ENCODE data around the gene NAA15.

The NAA15 gene

DNA sequence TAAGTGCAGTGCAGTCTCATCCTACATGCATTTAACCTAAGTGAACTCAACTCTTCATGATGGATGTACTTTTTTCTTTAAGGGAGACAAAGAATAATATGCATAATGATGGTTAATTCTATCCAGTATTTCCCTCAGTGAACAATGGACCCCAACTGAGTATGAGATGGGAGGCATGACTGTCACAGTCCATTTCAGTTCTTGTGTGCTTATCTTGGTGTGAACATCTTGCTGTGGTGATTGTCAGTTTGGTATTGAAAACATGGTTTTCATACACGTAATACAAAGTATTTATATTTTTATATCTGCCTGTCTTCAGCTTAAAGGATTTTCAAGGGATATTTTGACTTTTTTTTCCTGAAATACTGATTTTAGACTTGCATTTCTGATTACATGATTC lies 72.9 kb downstream of the NAA15 start:
- Histone ChIP-seq H3K4me3 (replicated peaks; ENCODE audit: insufficient read depth, low read length) (no peak overlapping the region), H3K27me3 (ENCODE audit: insufficient read depth, poor library complexity, severe bottlenecking) (no peaks in the 10 kb centered on the region), H3K27ac (replicated peaks) (no peak overlapping the region)
- DNase-seq (ENCODE audit: low read depth in 1 of 2, low spot score in 1 of 2) = no peak
- TF ChIP-seq, protein P1, sequence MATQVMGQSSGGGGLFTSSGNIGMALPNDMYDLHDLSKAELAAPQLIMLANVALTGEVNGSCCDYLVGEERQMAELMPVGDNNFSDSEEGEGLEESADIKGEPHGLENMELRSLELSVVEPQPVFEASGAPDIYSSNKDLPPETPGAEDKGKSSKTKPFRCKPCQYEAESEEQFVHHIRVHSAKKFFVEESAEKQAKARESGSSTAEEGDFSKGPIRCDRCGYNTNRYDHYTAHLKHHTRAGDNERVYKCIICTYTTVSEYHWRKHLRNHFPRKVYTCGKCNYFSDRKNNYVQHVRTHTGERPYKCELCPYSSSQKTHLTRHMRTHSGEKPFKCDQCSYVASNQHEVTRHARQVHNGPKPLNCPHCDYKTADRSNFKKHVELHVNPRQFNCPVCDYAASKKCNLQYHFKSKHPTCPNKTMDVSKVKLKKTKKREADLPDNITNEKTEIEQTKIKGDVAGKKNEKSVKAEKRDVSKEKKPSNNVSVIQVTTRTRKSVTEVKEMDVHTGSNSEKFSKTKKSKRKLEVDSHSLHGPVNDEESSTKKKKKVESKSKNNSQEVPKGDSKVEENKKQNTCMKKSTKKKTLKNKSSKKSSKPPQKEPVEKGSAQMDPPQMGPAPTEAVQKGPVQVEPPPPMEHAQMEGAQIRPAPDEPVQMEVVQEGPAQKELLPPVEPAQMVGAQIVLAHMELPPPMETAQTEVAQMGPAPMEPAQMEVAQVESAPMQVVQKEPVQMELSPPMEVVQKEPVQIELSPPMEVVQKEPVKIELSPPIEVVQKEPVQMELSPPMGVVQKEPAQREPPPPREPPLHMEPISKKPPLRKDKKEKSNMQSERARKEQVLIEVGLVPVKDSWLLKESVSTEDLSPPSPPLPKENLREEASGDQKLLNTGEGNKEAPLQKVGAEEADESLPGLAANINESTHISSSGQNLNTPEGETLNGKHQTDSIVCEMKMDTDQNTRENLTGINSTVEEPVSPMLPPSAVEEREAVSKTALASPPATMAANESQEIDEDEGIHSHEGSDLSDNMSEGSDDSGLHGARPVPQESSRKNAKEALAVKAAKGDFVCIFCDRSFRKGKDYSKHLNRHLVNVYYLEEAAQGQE (IDR thresholded peaks at IDR 0.05; ENCODE audit: insufficient replicate concordance, low read depth) = no peak
- TF ChIP-seq SPI1 (IDR thresholded peaks at IDR 0.05; ENCODE audit: borderline replicate concordance, low read depth) (no peak), POLR2AphosphoS5 (IDR thresholded peaks at IDR 0.05; ENCODE audit: low read depth) (no peak), GABPA (IDR thresholded peaks at IDR 0.05; ENCODE audit: low read depth) (no peak)
- TF ChIP-seq, protein P2, sequence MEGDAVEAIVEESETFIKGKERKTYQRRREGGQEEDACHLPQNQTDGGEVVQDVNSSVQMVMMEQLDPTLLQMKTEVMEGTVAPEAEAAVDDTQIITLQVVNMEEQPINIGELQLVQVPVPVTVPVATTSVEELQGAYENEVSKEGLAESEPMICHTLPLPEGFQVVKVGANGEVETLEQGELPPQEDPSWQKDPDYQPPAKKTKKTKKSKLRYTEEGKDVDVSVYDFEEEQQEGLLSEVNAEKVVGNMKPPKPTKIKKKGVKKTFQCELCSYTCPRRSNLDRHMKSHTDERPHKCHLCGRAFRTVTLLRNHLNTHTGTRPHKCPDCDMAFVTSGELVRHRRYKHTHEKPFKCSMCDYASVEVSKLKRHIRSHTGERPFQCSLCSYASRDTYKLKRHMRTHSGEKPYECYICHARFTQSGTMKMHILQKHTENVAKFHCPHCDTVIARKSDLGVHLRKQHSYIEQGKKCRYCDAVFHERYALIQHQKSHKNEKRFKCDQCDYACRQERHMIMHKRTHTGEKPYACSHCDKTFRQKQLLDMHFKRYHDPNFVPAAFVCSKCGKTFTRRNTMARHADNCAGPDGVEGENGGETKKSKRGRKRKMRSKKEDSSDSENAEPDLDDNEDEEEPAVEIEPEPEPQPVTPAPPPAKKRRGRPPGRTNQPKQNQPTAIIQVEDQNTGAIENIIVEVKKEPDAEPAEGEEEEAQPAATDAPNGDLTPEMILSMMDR (IDR thresholded peaks at IDR 0.05; ENCODE audit: insufficient read depth, low read length) = no peak

DNA sequence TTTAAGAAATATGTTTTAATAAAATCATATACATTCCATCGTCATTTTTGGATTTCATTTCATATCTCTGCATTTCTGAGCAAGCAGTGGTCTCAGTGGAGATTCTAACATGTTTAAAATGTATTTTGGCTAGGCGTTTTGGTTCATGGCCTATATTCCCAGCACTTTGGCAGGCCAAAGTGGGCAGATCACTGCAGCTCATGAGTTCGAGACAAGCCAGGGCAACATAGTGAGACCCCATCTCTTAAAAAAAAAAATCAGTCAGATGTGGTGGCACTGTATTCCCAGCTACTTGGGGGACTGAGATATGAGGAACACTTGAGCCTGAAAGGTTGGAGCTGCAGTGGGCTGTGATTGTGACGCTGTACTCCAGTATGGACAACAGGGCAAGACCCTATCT lies 85.1 kb downstream of the NAA15 start:
- TF ChIP-seq, protein P2 (IDR thresholded peaks at IDR 0.05; ENCODE audit: insufficient read depth, low read length) = no peak
- TF ChIP-seq, protein P1 (IDR thresholded peaks at IDR 0.05; ENCODE audit: insufficient replicate concordance, low read depth) = no peak
- TF ChIP-seq SPI1 (IDR thresholded peaks at IDR 0.05; ENCODE audit: borderline replicate concordance, low read depth) = no peak
- TF ChIP-seq GABPA (IDR thresholded peaks at IDR 0.05; ENCODE audit: low read depth) = no peak
- no peak for TF ChIP-seq POLR2AphosphoS5 (IDR thresholded peaks at IDR 0.05; ENCODE audit: low read depth)
- H3K4me3 ChIP-seq (replicated peaks; ENCODE audit: insufficient read depth, low read length) = no peak overlapping the region

DNA sequence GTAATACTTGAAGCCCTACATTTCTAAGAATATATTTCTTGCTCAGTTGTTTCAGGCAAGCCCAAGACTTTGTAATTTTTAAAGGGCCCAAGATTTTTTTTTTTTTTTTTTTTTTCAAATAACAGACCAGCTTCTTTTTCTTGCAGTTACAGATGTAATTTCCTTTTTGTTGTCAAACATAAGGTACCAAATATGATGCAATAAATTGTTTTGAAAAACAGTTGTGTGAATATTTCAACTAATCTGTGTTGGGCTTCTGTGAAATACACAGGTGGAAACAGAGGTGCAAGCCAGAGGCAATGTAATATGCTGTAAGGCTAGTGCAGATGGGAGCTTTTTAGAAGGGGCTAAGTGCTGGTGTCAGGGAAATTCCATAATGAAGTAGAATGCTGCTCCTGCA lies 87.8 kb downstream of the NAA15 start:
- no peak overlapping the region for H3K4me3 ChIP-seq (replicated peaks; ENCODE audit: insufficient read depth, low read length)
- TF ChIP-seq SPI1 (IDR thresholded peaks at IDR 0.05; ENCODE audit: borderline replicate concordance, low read depth) (no peak), POLR2AphosphoS5 (IDR thresholded peaks at IDR 0.05; ENCODE audit: low read depth) (no peak), GABPA (IDR thresholded peaks at IDR 0.05; ENCODE audit: low read depth) (no peak)
- TF ChIP-seq, protein P1 (IDR thresholded peaks at IDR 0.05; ENCODE audit: insufficient replicate concordance, low read depth) = no peak
- TF ChIP-seq, protein P2 (IDR thresholded peaks at IDR 0.05; ENCODE audit: insufficient read depth, low read length) = no peak
- no peak overlapping the region for H3K27ac ChIP-seq (replicated peaks)
- DNase-seq (ENCODE audit: low read depth in 1 of 2, low spot score in 1 of 2) = no peak
- no peaks in the 10 kb centered on the region for H3K27me3 ChIP-seq (ENCODE audit: insufficient read depth, poor library complexity, severe bottlenecking)

More for the DNA sequence above, 85.1 kb downstream of the NAA15 start:
- no peaks in the 10 kb centered on the region for H3K27me3 ChIP-seq (ENCODE audit: insufficient read depth, poor library complexity, severe bottlenecking)
- DNase-seq (ENCODE audit: low read depth in 1 of 2, low spot score in 1 of 2) = no peak
- no peak overlapping the region for H3K27ac ChIP-seq (replicated peaks)

Data from HL-60 (cell line).